ENCODE data around the gene LYSMD3. TPM values are rescaled to one million over a fixed set of nuclear protein-coding genes. Genes with fewer than 3 reads are reported as not detected.

The LYSMD3 gene
- polyA plus RNA-seq, 2 of the 4 experiments (the other 2 are of a cell fraction): 10.6 to 24.1 TPM

DNA sequence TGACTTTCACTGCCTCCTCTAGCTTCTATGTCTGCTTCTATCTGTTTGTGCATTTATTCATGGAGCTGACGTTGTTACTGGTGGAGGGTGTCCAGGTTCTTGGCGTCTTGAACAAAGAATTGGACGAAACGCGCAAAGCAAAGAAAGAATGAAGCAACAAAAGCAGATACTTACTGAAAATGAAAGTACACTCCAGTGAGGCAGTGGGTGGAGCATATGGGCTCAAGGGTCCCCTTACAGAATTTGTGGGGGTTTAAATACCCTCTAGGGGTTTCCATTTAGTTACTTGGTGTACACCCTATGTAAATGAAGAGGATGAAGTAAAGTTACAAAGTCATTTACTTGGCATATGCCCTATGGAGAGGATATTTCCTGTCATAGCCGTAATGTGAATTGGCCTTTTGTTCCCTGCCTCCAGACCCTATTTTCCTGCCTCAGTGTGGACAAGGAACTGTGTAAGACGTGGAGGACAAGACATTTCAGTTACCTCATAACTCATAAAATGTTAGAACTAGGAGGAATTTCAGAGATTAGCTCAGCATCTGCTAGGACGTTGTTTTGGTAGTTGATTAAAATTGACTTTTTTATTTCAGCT, 51.7 kb downstream of the LYSMD3 start:
- TF ChIP-seq CBX8 (IDR thresholded peaks at IDR 0.05) (no peak), HEYL (CRISPR knock-in tag; IDR thresholded peaks at IDR 0.05) (no peak), RCOR1 (IDR thresholded peaks at IDR 0.05; ENCODE audit: low read depth, low read length) (no peak), NPAS2 (CRISPR knock-in tag; IDR thresholded peaks at IDR 0.05; ENCODE audit: borderline replicate concordance) (no peak), RNF2 (IDR thresholded peaks at IDR 0.05; ENCODE audit: borderline replicate concordance, low read depth) (no peak), RARB (CRISPR knock-in tag; IDR thresholded peaks at IDR 0.05) (no peak), BHLHE40 (IDR thresholded peaks at IDR 0.05; ENCODE audit: low read depth, low read length) (no peak), CBX2 (IDR thresholded peaks at IDR 0.05; ENCODE audit: borderline replicate concordance, low read depth) (no peak), MAFK (IDR thresholded peaks at IDR 0.05; ENCODE audit: partially characterized antibody) (no peak), FOSL2 (IDR thresholded peaks at IDR 0.05) (no peak), FOSL2 (CRISPR knock-in tag; IDR thresholded peaks at IDR 0.05) (no peak), ZC3H11A (IDR thresholded peaks at IDR 0.05) (no peak), PBX3 (IDR thresholded peaks at IDR 0.05) (no peak), CHD4 (IDR thresholded peaks at IDR 0.05; ENCODE audit: borderline replicate concordance) (no peak), PHF8 (IDR thresholded peaks at IDR 0.05; ENCODE audit: borderline replicate concordance, low read depth) (no peak), ATOH8 (CRISPR knock-in tag; IDR thresholded peaks at IDR 0.05; ENCODE audit: low read depth) (no peak)
- TF ChIP-seq, protein P1, sequence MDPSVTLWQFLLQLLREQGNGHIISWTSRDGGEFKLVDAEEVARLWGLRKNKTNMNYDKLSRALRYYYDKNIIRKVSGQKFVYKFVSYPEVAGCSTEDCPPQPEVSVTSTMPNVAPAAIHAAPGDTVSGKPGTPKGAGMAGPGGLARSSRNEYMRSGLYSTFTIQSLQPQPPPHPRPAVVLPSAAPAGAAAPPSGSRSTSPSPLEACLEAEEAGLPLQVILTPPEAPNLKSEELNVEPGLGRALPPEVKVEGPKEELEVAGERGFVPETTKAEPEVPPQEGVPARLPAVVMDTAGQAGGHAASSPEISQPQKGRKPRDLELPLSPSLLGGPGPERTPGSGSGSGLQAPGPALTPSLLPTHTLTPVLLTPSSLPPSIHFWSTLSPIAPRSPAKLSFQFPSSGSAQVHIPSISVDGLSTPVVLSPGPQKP (IDR thresholded peaks at IDR 0.05; ENCODE audit: low read depth, low read length): no peak
- no peak overlapping the region for H3K4me2 ChIP-seq
- ATAC-seq (no peak), DNase-seq (ENCODE audit: low read depth in 1 of 2, low spot score in 1 of 2) (no peak), FAIRE-seq (no peak)
- POLR2A ChIA-PET: no interaction called here
- H3K4me1 ChIP-seq: peaks cover 7% of the 10 kb centered on the region
- no peak overlapping the region for H3K4me3 ChIP-seq
- H3K9me3 ChIP-seq: no peaks in the 10 kb centered on the region
- 87% methylated on average over 8 of the region's 8 CpGs for WGBS (ENCODE audit: missing lambda C conversion rate)
- CTCF ChIA-PET: interaction anchor here (0.6 to 1.1 kb wide), 3 partner anchors 35 to 53 kb away, joined by 3 to 5 read pairs (median 3); no protein-coding TSS in a partner anchor
- H3K27ac ChIP-seq: no peak overlapping the region

GRCh38 chr5:90477073-90477472, 52.3 kb downstream of the LYSMD3 start:
- H3K4me3 ChIP-seq: no peak overlapping the region
- CTCF ChIA-PET: interaction anchor here (0.6 to 1.5 kb wide), 3 partner anchors 15 to 37 kb away, joined by 3 to 7 read pairs (median 3); no protein-coding TSS in a partner anchor
- no peaks in the 10 kb centered on the region for H3K9me3 ChIP-seq
- TF ChIP-seq, protein P2, sequence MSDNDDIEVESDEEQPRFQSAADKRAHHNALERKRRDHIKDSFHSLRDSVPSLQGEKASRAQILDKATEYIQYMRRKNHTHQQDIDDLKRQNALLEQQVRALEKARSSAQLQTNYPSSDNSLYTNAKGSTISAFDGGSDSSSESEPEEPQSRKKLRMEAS (IDR thresholded peaks at IDR 0.05): no peak
- no peak for TF ChIP-seq REST (IDR thresholded peaks at IDR 0.05)
- POLR2A ChIA-PET: no interaction called here
- FAIRE-seq (no peak), ATAC-seq (no peak), DNase-seq (ENCODE audit: low read depth in 1 of 2, low spot score in 1 of 2) (no peak)
- H3K4me1 ChIP-seq: peaks cover 13% of the 10 kb centered on the region
- WGBS (ENCODE audit: missing lambda C conversion rate): 86% methylated on average over 2 of the region's 2 CpGs
- no peak overlapping the region for H3K27ac ChIP-seq
- H3K4me2 ChIP-seq: no peak overlapping the region
